PC-9 (cell line): ENCODE measurements around the gene COX5A.

Experiments used
- EZH2 ChIP-seq: fragments of 200-600 bp; sonication (generic); IDR thresholded peaks from 2 replicates; pipeline ENCODE4 v1.8.0; 2017; ENCODE audit warnings: antibody characterized with exemption, low read depth
- TF ChIP-seq, protein P1 (sequence below): fragments of 200-600 bp; sonication (generic); conservative IDR thresholded peaks from 2 replicates; pipeline ENCODE4 v1.6.1; 2017; ENCODE audit warnings: mixed run types, antibody characterized with exemption, mild to moderate bottlenecking, moderate library complexity

DNA sequence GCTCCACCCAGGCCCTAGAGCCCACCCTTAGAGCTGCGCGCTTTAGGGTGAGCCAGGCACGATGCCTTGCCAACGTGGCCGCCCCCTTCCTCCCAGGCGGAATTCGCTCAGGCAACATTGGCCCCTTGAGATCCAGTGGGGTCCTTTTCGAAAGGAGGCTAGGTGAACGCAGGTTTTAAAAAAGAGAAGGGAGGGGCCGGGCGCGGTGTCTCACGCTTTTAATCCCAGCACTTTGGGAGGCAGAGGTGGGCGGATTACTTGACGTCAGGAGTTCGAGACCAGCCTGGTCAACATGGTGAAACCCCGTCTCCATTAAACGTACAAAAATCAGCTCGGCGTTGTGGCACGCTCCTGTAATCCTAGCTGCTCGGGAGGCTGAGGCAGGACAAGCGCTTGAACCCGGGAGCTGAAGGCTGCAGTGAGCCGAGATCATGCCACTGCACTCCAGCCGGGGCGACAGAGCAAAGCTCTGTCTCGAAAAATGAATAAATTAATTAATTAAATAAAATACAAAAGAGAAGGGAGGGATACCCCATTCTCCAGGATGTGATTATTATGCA, 19.7 kb upstream of the COX5A start:
- TF ChIP-seq, protein P1, sequence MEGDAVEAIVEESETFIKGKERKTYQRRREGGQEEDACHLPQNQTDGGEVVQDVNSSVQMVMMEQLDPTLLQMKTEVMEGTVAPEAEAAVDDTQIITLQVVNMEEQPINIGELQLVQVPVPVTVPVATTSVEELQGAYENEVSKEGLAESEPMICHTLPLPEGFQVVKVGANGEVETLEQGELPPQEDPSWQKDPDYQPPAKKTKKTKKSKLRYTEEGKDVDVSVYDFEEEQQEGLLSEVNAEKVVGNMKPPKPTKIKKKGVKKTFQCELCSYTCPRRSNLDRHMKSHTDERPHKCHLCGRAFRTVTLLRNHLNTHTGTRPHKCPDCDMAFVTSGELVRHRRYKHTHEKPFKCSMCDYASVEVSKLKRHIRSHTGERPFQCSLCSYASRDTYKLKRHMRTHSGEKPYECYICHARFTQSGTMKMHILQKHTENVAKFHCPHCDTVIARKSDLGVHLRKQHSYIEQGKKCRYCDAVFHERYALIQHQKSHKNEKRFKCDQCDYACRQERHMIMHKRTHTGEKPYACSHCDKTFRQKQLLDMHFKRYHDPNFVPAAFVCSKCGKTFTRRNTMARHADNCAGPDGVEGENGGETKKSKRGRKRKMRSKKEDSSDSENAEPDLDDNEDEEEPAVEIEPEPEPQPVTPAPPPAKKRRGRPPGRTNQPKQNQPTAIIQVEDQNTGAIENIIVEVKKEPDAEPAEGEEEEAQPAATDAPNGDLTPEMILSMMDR = 0 out of 2 replicates have a peak, but pooled peaks have one; percentile 9
- no peak for TF ChIP-seq EZH2
